Kidney (tissue), 14 donors: ENCODE measurements around the gene NTMT1. TPM values are rescaled to one million over a fixed set of nuclear protein-coding genes. Genes with fewer than 3 reads are reported as not detected.

Experiments
- DNase-seq, 5 donors: peaks; one replicate each; pipeline ENCODE4 v3.0.0-alpha.2; 2013 to 2020
- FAIRE-seq: peaks from 2 replicates; lab custom pipeline; 2012; peaks lifted over from hg19 to GRCh38; lab: Jason Lieb, UNC
- H3K27ac ChIP-seq, 2 donors: one replicate each; pipeline ENCODE4 v1.7.0; 2013; ENCODE audit warnings: low read depth in 2 of 2, low read length in 2 of 2, inconsistent platforms in 1 of 2
- H3K27me3 ChIP-seq: one replicate; pipeline ENCODE4 v1.7.1; 2013; ENCODE audit warnings: low read length, inconsistent platforms; ENCODE audit not compliant: control insufficient read depth, insufficient read depth
- H3K36me3 ChIP-seq, 3 donors: one replicate each; pipeline versions ENCODE4 v1.7.0 to v1.7.1; 2013; ENCODE audit warnings: low read length in 3 of 3, control low read depth in 1 of 3, inconsistent platforms in 1 of 3; ENCODE audit not compliant: insufficient read depth in 3 of 3, control insufficient read depth in 2 of 3
- H3K4me1 ChIP-seq, 3 donors: one replicate each; pipeline versions ENCODE4 v1.7.0 to v1.7.1; 2013; ENCODE audit warnings: low read length in 3 of 3, inconsistent platforms in 1 of 3, low read depth in 1 of 3; ENCODE audit not compliant: control insufficient read depth in 2 of 3, insufficient read depth in 2 of 3
- H3K4me3 ChIP-seq, 3 donors: one replicate each; pipeline versions ENCODE4 v1.7.0 to v1.8.1; 2013; ENCODE audit warnings: low read length in 3 of 3, control low read depth in 1 of 3, inconsistent platforms in 1 of 3
- H3K9ac ChIP-seq, 3 donors: one replicate each; pipeline versions ENCODE4 v1.7.0 to v1.7.1; 2013; ENCODE audit warnings: low read length in 3 of 3, control low read depth in 1 of 3, inconsistent platforms in 1 of 3
- H3K9me3 ChIP-seq, 3 donors: one replicate each; pipeline versions ENCODE4 v1.7.0 to v1.7.1; 2013; ENCODE audit warnings: low read length in 3 of 3, control low read depth in 1 of 3, inconsistent platforms in 1 of 3; ENCODE audit not compliant: control insufficient read depth in 2 of 3, insufficient read depth in 1 of 3
- CTCF ChIP-seq: IDR thresholded peaks from 3 replicates; pipeline ENCODE4 v1.5.1; 2012; ENCODE audit warnings: mild to moderate bottlenecking, moderate library complexity, borderline replicate concordance; ENCODE audit not compliant: insufficient read depth; ENCODE audit errors: extremely low read depth
- intact Hi-C: fragments of 100-400 bp; cut with DNase I; formaldehyde crosslinking; loops from one replicate; pipeline ENCODE4 v1.11.1; 2022
- polyA plus RNA-seq: library from polyadenylated mRNA; stranded (reverse); fragments of 350-450 nt; fragmentation: Illumina TruSeq; extraction: RNeasy Lipid Tissue Mini Kit (QIAGEN cat#74804); gene quantifications from one replicate; pipeline ENCODE4 v1.2.3, GENCODE V29; 2014; ENCODE audit warnings: low read depth, low replicate concordance; ENCODE audit not compliant: insufficient read depth
- total RNA-seq: library from RNA; stranded (reverse); fragmentation: NEBNext Ultra II Directional; extraction: Animal tissue kit (Norgen Biotek cat#: 25700); gene quantifications from one replicate; pipeline ENCODE4 v1.2.1, GENCODE V29; 2021
- donor health status: control.
- donor health status: control.
- donor health status: control.
- donor health status: control.
- donor health status: control.
- donor health status: DM: yes; HTN: yes; CAD: no.
- donor health status: Normal renal cell carcinoma (clear cell type).

The NTMT1 gene
- total and polyA plus RNA-seq, 2 donors from 2014 or later: 32.6 to 61.2 TPM

- intact Hi-C loops: no loop called here
- DNase-seq: no peak
- no peak for TF ChIP-seq CTCF
- Histone ChIP-seq H3K4me1 (no peaks in the 10 kb centered on the region), H3K9ac (no peak overlapping the region), H3K4me3 (no peak overlapping the region), H3K36me3 (no peaks in the 10 kb centered on the region), H3K27me3 (no peaks in the 10 kb centered on the region), H3K27ac (no peak overlapping the region), H3K9me3 (no peaks in the 10 kb centered on the region)
- FAIRE-seq: no peak
Observed at GRCh38 chr9:129582855-129583254, 43.1 kb upstream of the NTMT1 start.

GRCh38 chr9:129583308-129584038 is 42.5 kb upstream of the NTMT1 start:
- Histone ChIP-seq H3K4me1 (no peaks in the 10 kb centered on the region), H3K9me3 (no peaks in the 10 kb centered on the region), H3K27ac (no peak overlapping the region), H3K4me3 (no peak overlapping the region), H3K9ac (no peak overlapping the region), H3K27me3 (no peaks in the 10 kb centered on the region), H3K36me3 (no peaks in the 10 kb centered on the region)
- DNase-seq: no peak
- intact Hi-C loops: no loop called here
- FAIRE-seq: no peak
- TF ChIP-seq CTCF: no peak

GRCh38 chr9:129584136-129584535 is 41.8 kb upstream of the NTMT1 start:
- Histone ChIP-seq H3K9me3 (no peaks in the 10 kb centered on the region), H3K27ac (no peak overlapping the region), H3K9ac (no peak overlapping the region), H3K27me3 (no peaks in the 10 kb centered on the region), H3K36me3 (no peaks in the 10 kb centered on the region), H3K4me3 (no peak overlapping the region), H3K4me1 (no peaks in the 10 kb centered on the region)
- FAIRE-seq (no peak), DNase-seq (peak in 3 of 5 donors; percentile 65 to 85 (median 83))
- no peak for TF ChIP-seq CTCF
- intact Hi-C loops: no loop called here
